ENCODE results near the gene FICD.

The FICD gene

GRCh38 chr12:108567406-108568337 is 52.6 kb downstream of the FICD start:
- peak; percentile 78 to 86 (median 86) for DNase-seq

DNA sequence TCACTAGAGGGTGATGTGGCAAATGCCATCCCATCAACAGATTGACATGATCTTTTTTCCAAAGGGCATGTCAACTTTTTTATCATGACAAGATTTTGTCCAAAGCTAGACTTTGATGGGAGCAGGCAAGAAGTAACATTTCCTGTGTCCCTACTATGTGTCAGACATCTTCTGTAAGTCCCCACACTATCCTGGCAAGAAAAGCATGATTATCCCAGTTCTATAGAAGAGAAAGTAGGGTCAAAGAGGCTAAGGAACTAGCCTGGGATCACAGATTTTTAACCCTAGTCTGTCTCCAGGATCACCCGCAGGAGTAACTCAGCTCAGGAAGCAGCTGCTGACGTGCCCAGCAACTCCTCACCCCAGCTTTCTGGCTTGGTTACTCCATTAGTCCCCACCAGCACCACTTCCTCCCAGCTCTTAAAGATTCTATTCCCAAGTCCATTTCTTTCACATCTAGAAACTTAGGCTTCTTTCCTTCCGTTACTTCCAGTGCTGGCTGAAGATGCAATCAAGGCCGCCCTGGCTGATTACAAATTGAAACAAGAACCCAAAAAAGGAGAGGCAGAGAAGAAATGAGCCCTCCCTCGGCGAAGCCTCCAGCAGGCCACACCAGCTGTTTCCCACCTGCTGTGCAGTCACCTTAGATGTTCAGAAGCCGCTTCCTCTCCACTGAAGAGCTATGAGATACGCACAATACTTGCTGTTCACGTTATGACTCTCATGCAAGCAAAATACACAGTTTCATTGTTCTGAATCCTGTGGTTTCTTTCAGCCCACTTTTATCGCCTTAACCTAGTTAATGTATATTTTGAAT is 53.5 kb downstream of the FICD start:
- no peak for DNase-seq
